Liver (tissue), 9 donors: ENCODE measurements around the gene SIGLEC6. TPM values are rescaled to one million over a fixed set of nuclear protein-coding genes. Genes with fewer than 3 reads are reported as not detected.

Experiments
- DNase-seq: peaks from one replicate; pipeline ENCODE4 v3.0.0-alpha.2; 2017; ENCODE audit warnings: low spot score
- H3K27ac ChIP-seq, 2 donors: one replicate each; pipeline ENCODE4 v1.7.0; 2013; ENCODE audit warnings: inconsistent platforms in 2 of 2, low read length in 2 of 2, control low read depth in 1 of 2, low read depth in 1 of 2, mild to moderate bottlenecking in 1 of 2
- H3K27me3 ChIP-seq, 4 donors: one replicate each; pipeline versions ENCODE4 v1.6.1 to v1.7.0; 2013; ENCODE audit warnings: low read length in 3 of 4, inconsistent platforms in 1 of 4, mild to moderate bottlenecking in 1 of 4, moderate library complexity in 1 of 4; ENCODE audit not compliant: control insufficient read depth in 4 of 4, insufficient read depth in 4 of 4
- H3K36me3 ChIP-seq, 4 donors: one replicate each; pipeline versions ENCODE4 v1.6.1 to v1.7.0; 2013; ENCODE audit warnings: low read length in 3 of 4, mild to moderate bottlenecking in 3 of 4, low read depth in 1 of 4, moderate library complexity in 1 of 4; ENCODE audit not compliant: control insufficient read depth in 4 of 4, insufficient read depth in 3 of 4
- H3K4me1 ChIP-seq, 4 donors: one replicate each; pipeline versions ENCODE4 v1.6.1 to v1.7.0; 2013; ENCODE audit warnings: low read length in 3 of 4, mild to moderate bottlenecking in 3 of 4, moderate library complexity in 1 of 4; ENCODE audit not compliant: control insufficient read depth in 4 of 4, insufficient read depth in 4 of 4
- H3K4me3 ChIP-seq, 3 donors: one replicate each; pipeline versions ENCODE4 v1.6.1 to v1.7.0; 2013; ENCODE audit warnings: low read length in 3 of 3, control low read depth in 1 of 3, low read depth in 1 of 3, mild to moderate bottlenecking in 1 of 3
- H3K9ac ChIP-seq, 2 donors: one replicate each; pipeline ENCODE4 v1.7.0; 2013; ENCODE audit warnings: low read length in 2 of 2, mild to moderate bottlenecking in 2 of 2, moderate library complexity in 2 of 2, control low read depth in 1 of 2, low read depth in 1 of 2
- H3K9me3 ChIP-seq, 4 donors: one replicate each; pipeline versions ENCODE4 v1.6.1 to v1.7.0; 2013; ENCODE audit warnings: low read length in 3 of 4; ENCODE audit not compliant: control insufficient read depth in 4 of 4
- EGR1 ChIP-seq, 2 donors: IDR thresholded peaks; 2 replicates each; pipeline ENCODE4 v1.6.1; 2016 to 2018; ENCODE audit warnings: antibody characterized with exemption in 2 of 2, low read depth in 2 of 2
- FOXA1 ChIP-seq: IDR thresholded peaks from 2 replicates; pipeline ENCODE4 v1.6.1; 2016; ENCODE audit warnings: antibody characterized with exemption
- FOXA2 ChIP-seq: IDR thresholded peaks from 2 replicates; pipeline ENCODE4 v1.6.1; 2016; ENCODE audit warnings: antibody characterized with exemption
- GABPA ChIP-seq, 2 donors: IDR thresholded peaks in 1 of 2; conservative IDR thresholded peaks in 1 of 2; 2 replicates each; pipeline ENCODE4 v1.6.1; 2016; ENCODE audit warnings: antibody characterized with exemption in 2 of 2, mild to moderate bottlenecking in 1 of 2, moderate library complexity in 1 of 2
- HNF4A ChIP-seq, 2 donors: conservative IDR thresholded peaks; 2 replicates each; pipeline ENCODE4 v1.6.1; 2016; ENCODE audit warnings: antibody characterized with exemption in 2 of 2, mild to moderate bottlenecking in 2 of 2
- HNF4G ChIP-seq: IDR thresholded peaks from 2 replicates; pipeline ENCODE4 v1.6.1; 2016; ENCODE audit warnings: antibody characterized with exemption
- JUND ChIP-seq, 2 donors: IDR thresholded peaks; 2 replicates each; pipeline ENCODE4 v1.6.1; 2016; ENCODE audit warnings: antibody characterized with exemption in 2 of 2
- MAX ChIP-seq: IDR thresholded peaks from 2 replicates; pipeline ENCODE4 v1.6.1; 2016; ENCODE audit warnings: antibody characterized with exemption
- NR2F2 ChIP-seq: IDR thresholded peaks from 2 replicates; pipeline ENCODE4 v1.6.1; 2016; ENCODE audit warnings: antibody characterized with exemption
- RAD21 ChIP-seq, 2 donors: IDR thresholded peaks; 2 replicates each; pipeline ENCODE4 v1.6.1; 2016; ENCODE audit warnings: antibody characterized with exemption in 2 of 2, mild to moderate bottlenecking in 2 of 2
- RXRA ChIP-seq, 2 donors: IDR thresholded peaks; 2 replicates each; pipeline ENCODE4 v1.6.1; 2017 to 2018; ENCODE audit warnings: antibody characterized with exemption in 2 of 2, mild to moderate bottlenecking in 1 of 2
- SP1 ChIP-seq: IDR thresholded peaks from 2 replicates; pipeline ENCODE4 v1.6.1; 2018; ENCODE audit warnings: antibody characterized with exemption, mild to moderate bottlenecking
- TAF1 ChIP-seq: conservative IDR thresholded peaks from 2 replicates; pipeline ENCODE4 v1.6.1; 2016; ENCODE audit warnings: antibody characterized with exemption, mild to moderate bottlenecking
- YY1 ChIP-seq: IDR thresholded peaks from 2 replicates; pipeline ENCODE4 v1.6.1; 2016; ENCODE audit warnings: antibody characterized with exemption, mild to moderate bottlenecking
- ZBTB33 ChIP-seq: IDR thresholded peaks from 2 replicates; pipeline ENCODE4 v1.6.1; 2016; ENCODE audit warnings: antibody characterized with exemption
- WGBS: extraction: QIAGEN DNeasy Blood & Tissue Kit; methylation state at CpG from one replicate; pipeline ENCODE4 v1.1.7; 2013; 5-methylcytosine and 5-hydroxymethylcytosine counted together
- polyA plus RNA-seq, 2 donors: library from polyadenylated mRNA; stranded (reverse) in 1 of 2; unstranded in 1 of 2; fragments of 200-250 nt in 1 of 2; fragments of >200 nt in 1 of 2; fragmentation: Nextera tagmentation in 1 of 2; extraction: Ambion mirVana in 1 of 2; gene quantifications; one replicate each; pipeline versions ENCODE4 v1.2.1 to v1.2.3, GENCODE V29; 2013 to 2015
- total RNA-seq, 2 donors: library from RNA; depleted of rRNA; stranded (reverse); fragments of >200 nt; gene quantifications; one replicate each; pipeline ENCODE4 v1.2.3, GENCODE V29; 2014
- TF ChIP-seq, protein P1 (sequence below): fragments of 150-350 bp; IDR thresholded peaks from 2 replicates; pipeline ENCODE4 v1.5.1; 2017; ENCODE audit warnings: improper control_type of control experiment, low read depth, low read length; ENCODE audit not compliant: missing input control
- donor health status: healthy.
- donor health status: healthy.
- donor health status: healthy.
- donor health status: healthy.
- donor health status: healthy.

Gene SIGLEC6
- total and polyA plus RNA-seq, 4 donors, result 0.08 to 0.47 (median 0.08) TPM; not detected in 1

DNA sequence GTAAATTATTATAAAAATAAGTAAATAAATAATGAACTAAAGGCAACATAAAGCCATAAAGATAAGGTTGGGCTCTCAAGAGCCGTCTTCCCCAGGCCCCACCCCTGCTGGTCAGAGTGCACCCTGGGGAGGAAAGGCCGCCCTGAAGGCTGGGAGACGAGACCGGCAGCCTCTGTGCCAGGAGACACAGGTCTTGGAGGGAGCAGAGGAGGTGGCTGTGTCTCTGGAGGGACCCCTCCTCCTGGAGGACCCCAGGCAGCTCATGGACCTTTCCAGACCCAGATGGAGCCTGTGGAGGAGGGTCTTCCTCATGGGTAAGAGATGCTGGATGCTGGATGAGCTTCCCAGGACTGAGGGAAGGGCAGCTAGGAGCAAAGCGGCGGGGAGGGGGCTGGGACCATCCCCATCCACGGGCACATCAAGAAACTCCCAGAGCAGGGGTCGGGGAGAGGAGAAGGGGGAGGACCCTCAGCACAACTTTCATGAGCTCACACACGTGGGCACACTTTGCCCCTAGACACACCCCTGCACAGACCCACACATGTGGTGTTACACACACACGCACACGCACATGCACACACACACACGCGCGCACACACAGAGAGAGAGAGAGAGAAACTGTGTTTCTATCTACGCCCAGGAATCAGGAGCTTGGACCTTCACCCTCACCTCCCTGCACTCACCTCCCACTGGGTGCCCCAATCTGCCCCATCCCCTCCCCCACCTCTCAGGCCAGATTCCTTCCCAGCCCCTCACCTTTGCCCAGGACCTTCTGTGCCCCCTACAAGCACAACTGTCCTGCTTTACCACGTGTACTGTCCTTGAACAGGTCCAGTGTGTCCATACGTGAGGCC lies 52.9 kb downstream of the SIGLEC6 start, which contains the start of gene CEACAM18:
Gene CEACAM18 (plus strand): TSS at position 159 of the 854 bp plus-strand sequence.
- WGBS, result 57% methylated on average over 17 of the region's 17 CpGs
- Histone ChIP-seq H3K4me3 (no peak within 1 kb of the TSS), H3K4me1 (no peaks in the 10 kb centered on the region), H3K9me3 (no peaks in the 10 kb centered on the region), H3K27me3 (peaks cover 0 to 2% (median 0%) of the 10 kb centered on the region in 4 donors), H3K27ac (no peak within 1 kb of the TSS), H3K9ac (no peak within 1 kb of the TSS), H3K36me3 (no peaks in the 10 kb centered on the region)
- no peak for TF ChIP-seq RAD21 (IDR thresholded peaks at IDR 0.05)
- TF ChIP-seq JUND (IDR thresholded peaks at IDR 0.05), result no peak
- TF ChIP-seq HNF4G, result no peak
- no peak for TF ChIP-seq NR2F2
- TF ChIP-seq EGR1 (IDR thresholded peaks at IDR 0.05; ENCODE audit: low read depth in 2 of 2), result no peak
- no peak for TF ChIP-seq RXRA (IDR thresholded peaks at IDR 0.05)
- no peak for TF ChIP-seq HNF4A (conservative IDR thresholded peaks at IDR 0.05)
- TF ChIP-seq ZBTB33, result no peak
- no peak for DNase-seq

GRCh38 chr19:51477344-51477743 lies 54.1 kb downstream of the SIGLEC6 start:
- Histone ChIP-seq H3K4me3 (no peak overlapping the region), H3K27me3 (no peaks in the 10 kb centered on the region), H3K36me3 (no peaks in the 10 kb centered on the region), H3K4me1 (no peaks in the 10 kb centered on the region), H3K9me3 (no peaks in the 10 kb centered on the region), H3K9ac (no peak overlapping the region), H3K27ac (no peak overlapping the region)
- no peak for TF ChIP-seq HNF4A (conservative IDR thresholded peaks at IDR 0.05)
- no peak for TF ChIP-seq JUND (IDR thresholded peaks at IDR 0.05)
- TF ChIP-seq SP1, result no peak
- no peak for TF ChIP-seq EGR1 (IDR thresholded peaks at IDR 0.05; ENCODE audit: low read depth in 2 of 2)
- TF ChIP-seq FOXA2, result no peak
- TF ChIP-seq MAX, result no peak
- no peak for TF ChIP-seq FOXA1
- no peak for TF ChIP-seq TAF1
- no peak for TF ChIP-seq RXRA (IDR thresholded peaks at IDR 0.05)
- no peak for TF ChIP-seq HNF4G
- no peak for TF ChIP-seq GABPA (IDR thresholded peaks at IDR 0.05 in 1 of 2, conservative IDR thresholded peaks at IDR 0.05 in 1 of 2)
- TF ChIP-seq YY1, result no peak
- TF ChIP-seq NR2F2, result no peak
- TF ChIP-seq, protein P1, sequence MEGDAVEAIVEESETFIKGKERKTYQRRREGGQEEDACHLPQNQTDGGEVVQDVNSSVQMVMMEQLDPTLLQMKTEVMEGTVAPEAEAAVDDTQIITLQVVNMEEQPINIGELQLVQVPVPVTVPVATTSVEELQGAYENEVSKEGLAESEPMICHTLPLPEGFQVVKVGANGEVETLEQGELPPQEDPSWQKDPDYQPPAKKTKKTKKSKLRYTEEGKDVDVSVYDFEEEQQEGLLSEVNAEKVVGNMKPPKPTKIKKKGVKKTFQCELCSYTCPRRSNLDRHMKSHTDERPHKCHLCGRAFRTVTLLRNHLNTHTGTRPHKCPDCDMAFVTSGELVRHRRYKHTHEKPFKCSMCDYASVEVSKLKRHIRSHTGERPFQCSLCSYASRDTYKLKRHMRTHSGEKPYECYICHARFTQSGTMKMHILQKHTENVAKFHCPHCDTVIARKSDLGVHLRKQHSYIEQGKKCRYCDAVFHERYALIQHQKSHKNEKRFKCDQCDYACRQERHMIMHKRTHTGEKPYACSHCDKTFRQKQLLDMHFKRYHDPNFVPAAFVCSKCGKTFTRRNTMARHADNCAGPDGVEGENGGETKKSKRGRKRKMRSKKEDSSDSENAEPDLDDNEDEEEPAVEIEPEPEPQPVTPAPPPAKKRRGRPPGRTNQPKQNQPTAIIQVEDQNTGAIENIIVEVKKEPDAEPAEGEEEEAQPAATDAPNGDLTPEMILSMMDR, result no peak
- DNase-seq, result no peak
- 61% methylated on average over 5 of the region's 5 CpGs for WGBS
